Esophagus squamous epithelium (tissue), 4 donors: Measurements from ENCODE around the gene PKM.

Source experiments
- POLR2A ChIP-seq, 4 donors: fragments of 450-650 bp; IDR thresholded peaks; one replicate each; pipeline ENCODE4 v1.6.1; 2017; ENCODE audit warnings: antibody characterized with exemption in 4 of 4, mild to moderate bottlenecking in 4 of 4, moderate library complexity in 3 of 4
- TF ChIP-seq, protein P1 (sequence below), 6 experiments: fragments of 450-650 bp in 4 of 6; fragments of 200-600 bp in 2 of 6; sonication (generic) in 2 of 6; IDR thresholded peaks; one replicate each; pipeline ENCODE4 v1.5.1; 2016 to 2019; ENCODE audit warnings: antibody characterized with exemption in 6 of 6, mild to moderate bottlenecking in 4 of 6, moderate library complexity in 4 of 6

DNA sequence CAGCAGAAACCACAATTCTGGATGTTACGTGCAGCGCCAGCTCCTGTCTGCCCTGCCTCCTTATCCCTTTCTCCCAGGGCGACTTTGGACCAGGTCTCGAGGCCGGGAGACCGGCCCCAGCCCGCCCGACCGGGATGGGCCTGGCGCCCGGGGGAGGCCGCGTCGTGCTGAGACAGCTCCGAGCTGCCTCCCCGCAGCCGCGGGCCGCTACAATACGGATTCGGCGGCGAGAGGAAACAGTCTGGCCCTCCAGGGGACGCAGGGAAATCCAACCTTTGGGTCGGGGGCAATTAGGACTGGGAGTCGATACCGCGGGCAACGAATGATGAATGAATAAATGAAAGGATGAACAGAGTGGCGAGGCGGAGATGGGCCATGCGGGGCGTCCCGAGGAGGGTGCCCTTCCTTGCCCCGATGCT lies 33.9 kb downstream of the PKM start:
- TF ChIP-seq, protein P1, sequence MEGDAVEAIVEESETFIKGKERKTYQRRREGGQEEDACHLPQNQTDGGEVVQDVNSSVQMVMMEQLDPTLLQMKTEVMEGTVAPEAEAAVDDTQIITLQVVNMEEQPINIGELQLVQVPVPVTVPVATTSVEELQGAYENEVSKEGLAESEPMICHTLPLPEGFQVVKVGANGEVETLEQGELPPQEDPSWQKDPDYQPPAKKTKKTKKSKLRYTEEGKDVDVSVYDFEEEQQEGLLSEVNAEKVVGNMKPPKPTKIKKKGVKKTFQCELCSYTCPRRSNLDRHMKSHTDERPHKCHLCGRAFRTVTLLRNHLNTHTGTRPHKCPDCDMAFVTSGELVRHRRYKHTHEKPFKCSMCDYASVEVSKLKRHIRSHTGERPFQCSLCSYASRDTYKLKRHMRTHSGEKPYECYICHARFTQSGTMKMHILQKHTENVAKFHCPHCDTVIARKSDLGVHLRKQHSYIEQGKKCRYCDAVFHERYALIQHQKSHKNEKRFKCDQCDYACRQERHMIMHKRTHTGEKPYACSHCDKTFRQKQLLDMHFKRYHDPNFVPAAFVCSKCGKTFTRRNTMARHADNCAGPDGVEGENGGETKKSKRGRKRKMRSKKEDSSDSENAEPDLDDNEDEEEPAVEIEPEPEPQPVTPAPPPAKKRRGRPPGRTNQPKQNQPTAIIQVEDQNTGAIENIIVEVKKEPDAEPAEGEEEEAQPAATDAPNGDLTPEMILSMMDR (IDR thresholded peaks at IDR 0.05): no peak
- TF ChIP-seq POLR2A (IDR thresholded peaks at IDR 0.05): no peak
